GM20000 (cell line): ENCODE results near the gene ITGA3.

Experiments
- DNase-seq: peaks from one replicate; pipeline ENCODE4 v3.0.0; 2012; ENCODE audit warnings: low spot score
- TF ChIP-seq, protein P1 (sequence below): IDR thresholded peaks from 2 replicates; pipeline ENCODE4 v1.5.1; 2012; ENCODE audit warnings: mild to moderate bottlenecking, control low read depth; ENCODE audit errors: extremely low read depth, missing control alignments

ITGA3 gene

DNA sequence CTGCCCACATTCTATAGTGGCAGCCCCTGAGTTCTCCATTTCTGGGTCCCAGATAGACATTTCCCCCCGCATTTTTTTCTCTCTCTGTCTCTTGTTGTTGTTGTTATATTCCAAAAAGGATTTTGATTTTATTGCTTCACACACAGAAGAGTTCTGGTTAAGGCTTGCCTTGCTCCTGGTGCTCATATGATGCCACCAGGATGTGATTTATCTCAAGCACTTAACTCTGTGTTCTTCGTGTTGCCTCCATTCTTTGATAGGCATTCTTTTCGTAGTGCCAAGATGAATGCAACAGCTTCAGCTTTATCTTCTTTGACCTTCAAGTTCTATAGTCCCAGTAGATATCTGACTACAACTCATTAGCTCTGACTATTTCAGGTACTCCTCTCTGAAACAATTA, 9.1 kb downstream of the ITGA3 start:
- no peak for DNase-seq
- TF ChIP-seq, protein P1, sequence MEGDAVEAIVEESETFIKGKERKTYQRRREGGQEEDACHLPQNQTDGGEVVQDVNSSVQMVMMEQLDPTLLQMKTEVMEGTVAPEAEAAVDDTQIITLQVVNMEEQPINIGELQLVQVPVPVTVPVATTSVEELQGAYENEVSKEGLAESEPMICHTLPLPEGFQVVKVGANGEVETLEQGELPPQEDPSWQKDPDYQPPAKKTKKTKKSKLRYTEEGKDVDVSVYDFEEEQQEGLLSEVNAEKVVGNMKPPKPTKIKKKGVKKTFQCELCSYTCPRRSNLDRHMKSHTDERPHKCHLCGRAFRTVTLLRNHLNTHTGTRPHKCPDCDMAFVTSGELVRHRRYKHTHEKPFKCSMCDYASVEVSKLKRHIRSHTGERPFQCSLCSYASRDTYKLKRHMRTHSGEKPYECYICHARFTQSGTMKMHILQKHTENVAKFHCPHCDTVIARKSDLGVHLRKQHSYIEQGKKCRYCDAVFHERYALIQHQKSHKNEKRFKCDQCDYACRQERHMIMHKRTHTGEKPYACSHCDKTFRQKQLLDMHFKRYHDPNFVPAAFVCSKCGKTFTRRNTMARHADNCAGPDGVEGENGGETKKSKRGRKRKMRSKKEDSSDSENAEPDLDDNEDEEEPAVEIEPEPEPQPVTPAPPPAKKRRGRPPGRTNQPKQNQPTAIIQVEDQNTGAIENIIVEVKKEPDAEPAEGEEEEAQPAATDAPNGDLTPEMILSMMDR = no peak

DNA sequence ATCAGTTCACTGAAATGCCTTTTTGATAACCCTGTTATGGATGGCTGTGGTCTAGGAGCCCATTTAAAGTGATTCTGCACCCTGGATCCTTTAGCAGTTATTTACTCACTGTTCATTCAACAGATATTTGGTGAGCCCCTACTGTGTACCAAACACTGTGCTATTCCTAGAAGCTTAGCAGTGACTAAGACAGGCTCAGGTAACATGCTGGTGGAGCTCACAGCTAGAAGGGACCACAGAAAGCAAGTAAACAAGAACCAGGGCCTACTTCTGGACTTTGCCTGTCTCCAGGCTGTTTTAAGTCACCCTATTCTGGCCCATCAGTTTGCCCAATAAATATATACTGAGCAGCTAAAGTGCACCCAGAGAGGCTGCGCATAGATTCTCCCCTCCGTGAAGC, 11.1 kb downstream of the ITGA3 start:
- TF ChIP-seq, protein P1 = no peak
- DNase-seq = no peak

DNA sequence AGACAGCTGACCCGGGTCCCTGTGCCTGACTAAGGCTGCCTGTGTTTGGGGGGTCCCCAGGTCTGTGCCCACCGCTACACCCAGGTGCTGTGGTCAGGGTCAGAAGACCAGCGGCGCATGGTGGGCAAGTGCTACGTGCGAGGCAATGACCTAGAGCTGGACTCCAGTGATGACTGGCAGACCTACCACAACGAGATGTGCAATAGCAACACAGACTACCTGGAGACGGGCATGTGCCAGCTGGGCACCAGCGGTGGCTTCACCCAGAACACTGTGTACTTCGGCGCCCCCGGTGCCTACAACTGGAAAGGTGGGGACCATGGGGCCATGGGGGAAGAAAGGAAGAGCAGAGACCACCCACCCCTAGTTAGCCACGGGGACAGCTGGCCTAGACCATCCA, 12.1 kb downstream of the ITGA3 start:
- DNase-seq = no peak
- TF ChIP-seq, protein P1 = no peak

DNA sequence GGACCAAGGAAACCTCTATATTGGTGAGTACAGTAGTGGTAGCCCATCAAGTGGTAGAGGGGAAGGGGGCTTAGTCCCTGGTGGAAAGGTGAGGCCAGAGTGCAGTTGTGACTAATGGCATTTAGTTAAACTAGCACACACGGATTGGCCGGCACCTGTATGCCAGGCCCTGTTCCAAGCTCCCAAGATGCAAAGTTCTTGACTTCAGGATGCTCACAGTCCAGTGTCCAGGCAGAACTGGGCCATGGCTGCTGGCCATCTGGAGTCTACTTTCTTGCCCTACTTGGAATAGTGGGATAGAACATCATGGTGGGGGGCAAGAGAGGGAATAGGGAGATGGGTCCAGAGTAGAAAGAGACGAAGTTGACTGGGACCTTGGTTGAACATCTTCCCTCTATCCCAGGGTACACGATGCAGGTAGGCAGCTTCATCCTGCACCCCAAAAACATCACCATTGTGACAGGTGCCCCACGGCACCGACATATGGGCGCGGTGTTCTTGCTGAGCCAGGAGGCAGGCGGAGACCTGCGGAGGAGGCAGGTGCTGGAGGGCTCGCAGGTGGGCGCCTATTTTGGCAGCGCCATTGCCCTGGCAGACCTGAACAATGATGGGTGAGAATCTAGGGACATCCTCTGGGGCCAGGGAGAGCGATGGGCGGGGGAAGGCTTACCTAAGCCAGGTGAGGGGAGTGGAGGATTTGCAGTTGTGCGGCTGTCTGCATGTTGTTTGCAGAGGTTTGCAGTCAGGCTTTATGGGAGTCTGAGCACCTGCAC, 15.2 kb downstream of the ITGA3 start:
- TF ChIP-seq, protein P1 = no peak
- no peak for DNase-seq

DNA sequence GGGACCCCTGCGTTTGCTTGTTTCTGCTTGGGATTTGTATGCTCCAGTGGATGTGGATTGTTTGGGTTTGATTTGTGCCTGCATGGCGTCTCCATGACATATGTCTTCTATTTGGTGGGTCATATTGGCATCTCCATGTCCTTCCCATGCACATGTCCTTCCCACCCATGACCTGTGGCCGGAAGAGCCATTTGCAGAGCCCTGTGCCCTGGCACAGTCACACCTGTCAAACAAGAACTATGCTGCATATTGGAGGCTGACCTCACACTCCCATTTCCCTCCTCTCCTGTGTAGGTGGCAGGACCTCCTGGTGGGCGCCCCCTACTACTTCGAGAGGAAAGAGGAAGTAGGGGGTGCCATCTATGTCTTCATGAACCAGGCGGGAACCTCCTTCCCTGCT, 15.8 kb downstream of the ITGA3 start:
- TF ChIP-seq, protein P1 = no peak
- no peak for DNase-seq

DNA sequence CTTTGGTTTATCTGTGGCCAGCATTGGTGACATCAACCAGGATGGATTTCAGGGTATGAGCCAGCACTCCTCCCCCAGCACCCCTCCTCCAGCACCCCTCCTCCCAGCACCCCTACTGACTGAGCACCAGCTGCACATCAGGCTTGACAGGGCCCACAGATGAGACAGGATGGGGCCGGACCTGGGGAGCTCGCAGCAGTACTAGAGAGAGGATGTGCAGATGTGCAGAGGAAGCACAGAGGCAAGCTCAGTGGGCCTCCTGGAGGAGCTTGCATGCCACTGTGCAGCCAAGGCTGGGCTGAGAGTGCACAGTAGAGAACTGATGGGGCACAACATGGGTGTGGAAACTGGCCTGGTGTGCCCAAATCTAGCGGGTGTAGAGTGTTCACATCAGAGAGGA, 16.2 kb downstream of the ITGA3 start:
- TF ChIP-seq, protein P1 = no peak
- DNase-seq = no peak

DNA sequence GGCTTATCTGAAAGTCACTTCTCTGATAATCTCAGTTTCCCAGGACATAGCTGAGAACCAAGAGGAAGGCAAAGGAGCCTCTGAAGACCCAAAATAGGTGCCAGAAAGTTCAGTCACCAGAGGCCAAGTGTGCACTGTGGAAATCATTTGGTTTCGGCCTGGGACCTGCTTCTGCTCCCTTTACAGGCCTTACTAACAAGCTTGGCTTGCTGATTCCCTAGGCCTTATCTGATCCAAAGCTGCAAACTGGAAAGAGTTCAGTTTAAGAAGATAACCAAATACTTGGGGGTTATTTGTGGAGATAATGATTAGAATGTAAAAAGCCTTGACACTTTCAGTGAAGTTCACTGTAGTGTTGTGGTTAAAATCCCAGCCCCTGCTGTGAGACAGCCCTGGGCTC, 17.0 kb downstream of the ITGA3 start:
- no peak for DNase-seq
- TF ChIP-seq, protein P1 = no peak
